PC-9 (cell line): Measurements from ENCODE around the gene FKBP5.

Source experiments
- CTCF ChIP-seq: fragments of 200-600 bp; sonication (generic); conservative IDR thresholded peaks from 2 replicates; pipeline ENCODE4 v1.6.1; 2017; ENCODE audit warnings: mixed run types, antibody characterized with exemption, mild to moderate bottlenecking, moderate library complexity
- EZH2 ChIP-seq: fragments of 200-600 bp; sonication (generic); IDR thresholded peaks from 2 replicates; pipeline ENCODE4 v1.8.0; 2017; ENCODE audit warnings: antibody characterized with exemption, low read depth

- TF ChIP-seq CTCF, result peak; percentile 63
- no peak for TF ChIP-seq EZH2
Observed at GRCh38 chr6:35624341-35625070, 64.2 kb downstream of the FKBP5 start.
